Smooth muscle cell (in vitro differentiated cells): ENCODE data around the gene PAPSS1. TPM values are rescaled to one million over a fixed set of nuclear protein-coding genes. Genes with fewer than 3 reads are reported as not detected.

Experiments
- DNase-seq: peaks from one replicate; lab custom pipeline; 2025; ENCODE audit not compliant: unreplicated experiment; lab: John Stamatoyannopoulos, UW
- H2AFZ ChIP-seq: fragments of 200-600 bp; sonication (generic); 2 replicates; pipeline ENCODE4 v1.6.0; 2016; ENCODE audit warnings: antibody characterized with exemption, low read depth, mild to moderate bottlenecking
- H3F3A ChIP-seq: fragments of 200-600 bp; sonication (generic); 2 replicates; pipeline ENCODE4 v1.6.0; 2017; ENCODE audit warnings: antibody characterized with exemption, low read depth
- H3K27ac ChIP-seq: fragments of 200-600 bp; sonication (generic); 2 replicates; pipeline ENCODE4 v1.5.1; 2016; ENCODE audit warnings: low read depth, mild to moderate bottlenecking
- H3K27me3 ChIP-seq: fragments of 200-600 bp; sonication (generic); 2 replicates; pipeline ENCODE4 v1.6.1; 2016; ENCODE audit warnings: low read depth, mild to moderate bottlenecking
- H3K36me3 ChIP-seq: fragments of 200-600 bp; sonication (generic); 2 replicates; pipeline ENCODE4 v1.5.1; 2016; ENCODE audit warnings: low read depth
- H3K4me1 ChIP-seq: fragments of 200-600 bp; sonication (generic); 2 replicates; pipeline ENCODE4 v1.5.1; 2016; ENCODE audit warnings: low read depth
- H3K4me2 ChIP-seq: fragments of 200-600 bp; sonication (generic); 2 replicates; pipeline ENCODE4 v1.6.0; 2016; ENCODE audit warnings: mild to moderate bottlenecking
- H3K4me3 ChIP-seq: fragments of 200-600 bp; sonication (generic); 2 replicates; pipeline ENCODE4 v1.5.1; 2016; ENCODE audit warnings: mild to moderate bottlenecking
- H3K79me2 ChIP-seq: fragments of 200-600 bp; sonication (generic); 2 replicates; pipeline ENCODE4 v1.6.0; 2016; ENCODE audit warnings: low read depth, mild to moderate bottlenecking
- H3K9ac ChIP-seq: fragments of 200-600 bp; sonication (generic); 2 replicates; pipeline ENCODE4 v1.6.0; 2016; ENCODE audit warnings: low read depth
- H3K9me3 ChIP-seq: fragments of 200-600 bp; sonication (generic); replicated peaks from 2 replicates; pipeline ENCODE4 v1.5.1; 2016; ENCODE audit warnings: low read depth
- H4K20me1 ChIP-seq: fragments of 200-600 bp; sonication (generic); 2 replicates; pipeline ENCODE4 v1.6.0; 2016; ENCODE audit warnings: low read depth
- WGBS: methylation state at CpG from one replicate; pipeline ENCODE4 v1.1.7; 2016; ENCODE audit warnings: low lambda C conversion rate; 5-methylcytosine and 5-hydroxymethylcytosine counted together
- polyA plus RNA-seq: library from polyadenylated mRNA; unstranded; fragments of >200 nt; fragmentation: Nextera tagmentation; extraction: Ambion mirVana; gene quantifications from 2 replicates; pipeline ENCODE4 v1.2.1, GENCODE V29; 2016
- total RNA-seq: library from RNA; depleted of rRNA; stranded (reverse); fragments of >200 nt; gene quantifications from 2 replicates; pipeline ENCODE4 v1.2.3, GENCODE V29; 2014
- TF ChIP-seq, protein P1 (sequence below): fragments of 200-600 bp; sonication (generic); IDR thresholded peaks from 2 replicates; pipeline ENCODE4 v1.5.1; 2017; ENCODE audit warnings: borderline replicate concordance, mild to moderate bottlenecking, antibody characterized with exemption; ENCODE audit not compliant: insufficient read depth, poor library complexity, severe bottlenecking

The PAPSS1 gene
- total and polyA plus RNA-seq, 2 experiments from 2014 or later, result 188 to 198 TPM

DNA sequence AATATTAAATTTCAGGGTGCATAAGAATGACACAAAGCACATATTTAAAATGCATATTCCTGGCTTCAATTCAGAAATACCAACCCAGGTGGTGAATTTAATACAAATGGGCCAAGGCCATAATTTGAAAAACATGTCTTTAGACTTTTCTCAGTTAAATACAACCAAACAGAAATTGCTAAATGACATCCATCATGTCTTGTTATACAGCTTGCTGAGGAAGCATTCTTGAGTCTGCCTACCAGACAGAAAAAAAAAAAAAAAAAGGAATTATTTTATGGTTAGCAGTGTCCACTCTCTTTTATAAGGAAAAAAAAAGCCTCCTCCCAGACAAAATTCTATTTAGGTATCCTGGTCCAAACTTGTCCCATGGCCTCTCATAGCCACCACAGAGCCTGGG, 119.1 kb downstream of the PAPSS1 start:
- Histone ChIP-seq H3K4me3 (no peak overlapping the region), H3K9me3 (no peaks in the 10 kb centered on the region), H3K9ac (no peak overlapping the region), H3K27ac (peak overlapping the region; percentile 21), H3K36me3 (no peaks in the 10 kb centered on the region), H3K27me3 (no peaks in the 10 kb centered on the region), H3F3A (no peaks in the 10 kb centered on the region), H3K4me1 (peaks cover 12% of the 10 kb centered on the region), H4K20me1 (no peaks in the 10 kb centered on the region), H2AFZ (peak overlapping the region; percentile 17), H3K4me2 (peak overlapping the region; percentile 20), H3K79me2 (no peaks in the 10 kb centered on the region)
- DNase-seq, result no peak
- TF ChIP-seq, protein P1, sequence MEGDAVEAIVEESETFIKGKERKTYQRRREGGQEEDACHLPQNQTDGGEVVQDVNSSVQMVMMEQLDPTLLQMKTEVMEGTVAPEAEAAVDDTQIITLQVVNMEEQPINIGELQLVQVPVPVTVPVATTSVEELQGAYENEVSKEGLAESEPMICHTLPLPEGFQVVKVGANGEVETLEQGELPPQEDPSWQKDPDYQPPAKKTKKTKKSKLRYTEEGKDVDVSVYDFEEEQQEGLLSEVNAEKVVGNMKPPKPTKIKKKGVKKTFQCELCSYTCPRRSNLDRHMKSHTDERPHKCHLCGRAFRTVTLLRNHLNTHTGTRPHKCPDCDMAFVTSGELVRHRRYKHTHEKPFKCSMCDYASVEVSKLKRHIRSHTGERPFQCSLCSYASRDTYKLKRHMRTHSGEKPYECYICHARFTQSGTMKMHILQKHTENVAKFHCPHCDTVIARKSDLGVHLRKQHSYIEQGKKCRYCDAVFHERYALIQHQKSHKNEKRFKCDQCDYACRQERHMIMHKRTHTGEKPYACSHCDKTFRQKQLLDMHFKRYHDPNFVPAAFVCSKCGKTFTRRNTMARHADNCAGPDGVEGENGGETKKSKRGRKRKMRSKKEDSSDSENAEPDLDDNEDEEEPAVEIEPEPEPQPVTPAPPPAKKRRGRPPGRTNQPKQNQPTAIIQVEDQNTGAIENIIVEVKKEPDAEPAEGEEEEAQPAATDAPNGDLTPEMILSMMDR, result no peak

DNA sequence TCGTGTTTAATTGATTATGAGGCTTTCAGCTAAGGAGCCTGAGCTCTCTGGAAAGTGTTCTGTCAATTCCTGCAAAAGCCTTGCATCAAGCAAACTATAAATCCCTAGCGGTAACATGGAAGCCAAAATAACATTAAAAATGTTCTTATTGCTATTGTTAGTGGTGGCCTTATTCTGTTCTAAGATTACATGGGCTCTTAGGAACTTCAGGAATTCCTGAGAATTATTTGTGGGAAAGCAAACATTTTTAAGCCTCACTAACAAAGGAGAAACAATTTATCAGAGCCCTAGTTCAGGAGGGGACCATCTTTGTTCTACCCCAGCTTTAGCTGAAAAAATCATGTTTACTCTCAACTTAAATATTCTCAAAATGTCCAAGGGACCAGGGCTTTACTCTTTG, 119.6 kb downstream of the PAPSS1 start:
- H3K36me3 ChIP-seq, result no peaks in the 10 kb centered on the region
- H3F3A ChIP-seq, result no peaks in the 10 kb centered on the region
- H3K4me2 ChIP-seq, result peak overlapping the region; percentile 20
- H3K9me3 ChIP-seq, result no peaks in the 10 kb centered on the region
- no peaks in the 10 kb centered on the region for H3K27me3 ChIP-seq
- no peaks in the 10 kb centered on the region for H4K20me1 ChIP-seq
- no peak for DNase-seq
- peak overlapping the region; percentile 17 for H2AFZ ChIP-seq
- H3K9ac ChIP-seq, result no peak overlapping the region
- 73% methylated on average over 2 of the region's 2 CpGs for WGBS
- H3K4me3 ChIP-seq, result no peak overlapping the region
- TF ChIP-seq, protein P1, result no peak
- H3K79me2 ChIP-seq, result no peaks in the 10 kb centered on the region
- peaks cover 12% of the 10 kb centered on the region for H3K4me1 ChIP-seq
- H3K27ac ChIP-seq, result peak overlapping the region; percentile 21

GRCh38 chr4:107599841-107600240, 120.2 kb downstream of the PAPSS1 start:
- Histone ChIP-seq H3K4me2 (peak overlapping the region; percentile 20), H3K4me3 (no peak overlapping the region), H3K27ac (no peak overlapping the region), H3F3A (no peaks in the 10 kb centered on the region), H4K20me1 (no peaks in the 10 kb centered on the region), H3K4me1 (peaks cover 12% of the 10 kb centered on the region), H3K27me3 (no peaks in the 10 kb centered on the region), H3K9me3 (no peaks in the 10 kb centered on the region), H3K9ac (no peak overlapping the region), H3K36me3 (no peaks in the 10 kb centered on the region), H3K79me2 (no peaks in the 10 kb centered on the region), H2AFZ (peak overlapping the region; percentile 17)
- WGBS, result 50% methylated on average over 3 of the region's 3 CpGs
- TF ChIP-seq, protein P1, result no peak
- no peak for DNase-seq

- no peak overlapping the region for H2AFZ ChIP-seq
These were observed 126.8 kb downstream of the PAPSS1 start for GRCh38 chr4:107593230-107593629.

More at GRCh38 chr4:107593230-107593629, 126.8 kb downstream of the PAPSS1 start:
- Histone ChIP-seq H3K4me2 (no peak overlapping the region), H3K4me1 (no peaks in the 10 kb centered on the region), H3K9me3 (peaks cover 11% of the 10 kb centered on the region), H3K27me3 (no peaks in the 10 kb centered on the region), H3K79me2 (no peaks in the 10 kb centered on the region), H3K4me3 (no peak overlapping the region), H3K9ac (no peak overlapping the region), H3F3A (no peaks in the 10 kb centered on the region), H3K27ac (no peak overlapping the region), H3K36me3 (peaks cover 17% of the 10 kb centered on the region), H4K20me1 (no peaks in the 10 kb centered on the region)
- TF ChIP-seq, protein P1, result no peak
- DNase-seq, result no peak
- WGBS, result 76% methylated on average over 1 of the region's 1 CpG
